GM18861 (cell line): Measurements from ENCODE around the gene SMARCC1.

Experiments used
- ATAC-seq: cut with Tn5 transposase; IDR thresholded peaks from one replicate; pipeline ENCODE4 v1.9.1; 2021; ENCODE audit not compliant: unreplicated experiment

Gene SMARCC1

GRCh38 chr3:47705391-47705790, 76.3 kb downstream of the SMARCC1 start:
- ATAC-seq: no peak

GRCh38 chr3:47704237-47704612, 77.5 kb downstream of the SMARCC1 start:
- ATAC-seq: no peak

GRCh38 chr3:47701388-47701787, 80.3 kb downstream of the SMARCC1 start:
- no peak for ATAC-seq

- ATAC-seq: no peak
Observed at GRCh38 chr3:47692158-47692557, 89.5 kb downstream of the SMARCC1 start.

- ATAC-seq: no peak
Observed at GRCh38 chr3:47688488-47688887, 93.2 kb downstream of the SMARCC1 start.

GRCh38 chr3:47685037-47685436, 96.7 kb downstream of the SMARCC1 start:
- ATAC-seq: no peak

- ATAC-seq: no peak
Observed at GRCh38 chr3:47681016-47681415, 100.7 kb downstream of the SMARCC1 start.

GRCh38 chr3:47678446-47679338, 103.0 kb downstream of the SMARCC1 start:
- ATAC-seq: no peak

GRCh38 chr3:47669026-47669749, 112.5 kb downstream of the SMARCC1 start:
- ATAC-seq: no peak

- ATAC-seq: no peak
Observed at GRCh38 chr3:47666118-47666517, 115.6 kb downstream of the SMARCC1 start.

GRCh38 chr3:47664519-47664918, 117.2 kb downstream of the SMARCC1 start:
- no peak for ATAC-seq

GRCh38 chr3:47663630-47664240, 118.0 kb downstream of the SMARCC1 start:
- ATAC-seq: no peak

GRCh38 chr3:47661121-47661752, 120.5 kb downstream of the SMARCC1 start:
- no peak for ATAC-seq

GRCh38 chr3:47658444-47658843, 123.2 kb downstream of the SMARCC1 start:
- no peak for ATAC-seq

GRCh38 chr3:47652142-47652541, 129.6 kb downstream of the SMARCC1 start:
- ATAC-seq: no peak

- ATAC-seq: no peak
Observed at GRCh38 chr3:47650294-47650693, 131.4 kb downstream of the SMARCC1 start.

- ATAC-seq: no peak
Observed at GRCh38 chr3:47647550-47647949, 134.1 kb downstream of the SMARCC1 start.

- ATAC-seq: no peak
Observed at GRCh38 chr3:47646362-47646761, 135.3 kb downstream of the SMARCC1 start.

- ATAC-seq: no peak
Observed at GRCh38 chr3:47645551-47645950, 136.1 kb downstream of the SMARCC1 start.

GRCh38 chr3:47643092-47643491, 138.6 kb downstream of the SMARCC1 start:
- no peak for ATAC-seq

- ATAC-seq: no peak
Observed at GRCh38 chr3:47641739-47642138, 140.0 kb downstream of the SMARCC1 start.
